ENCODE measurements around the gene ZNF385B. TPM values are rescaled to one million over a fixed set of nuclear protein-coding genes. Genes with fewer than 3 reads are reported as not detected.

The ZNF385B gene
- total RNA-seq, 4 donors from 2014 or later = 1.6 to 7.4 (median 3.9) TPM; not detected in 1

DNA sequence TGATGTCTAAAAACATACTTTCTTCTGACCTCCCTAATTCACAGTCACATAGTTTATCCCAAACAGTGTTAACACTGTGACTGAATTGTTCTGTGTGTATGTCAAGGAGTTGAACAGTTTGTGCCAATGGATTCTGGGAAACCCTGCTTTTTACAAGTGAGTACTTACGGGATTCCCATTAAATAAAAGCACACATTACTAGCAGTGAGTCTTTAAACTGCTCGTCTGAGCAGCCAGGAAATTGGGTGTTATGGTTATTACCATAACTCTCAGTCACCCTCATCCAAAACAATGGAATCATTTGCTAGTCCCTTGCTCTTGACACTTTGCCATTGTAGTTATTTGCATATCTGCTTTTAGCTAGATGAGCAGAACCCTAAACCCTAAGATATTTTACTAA is 209.1 kb downstream of the ZNF385B start:
- H3K27ac ChIP-seq = no peak overlapping the region
- H3K9me3 ChIP-seq = no peaks in the 10 kb centered on the region
- no peaks in the 10 kb centered on the region for H3K27me3 ChIP-seq
- no peak for DNase-seq
- TF ChIP-seq POLR2A (IDR thresholded peaks at IDR 0.05) (no peak), CTCF (IDR thresholded peaks at IDR 0.05) (no peak)
- no peak overlapping the region for H3K4me3 ChIP-seq
- H3K36me3 ChIP-seq = no peaks in the 10 kb centered on the region
- H3K4me1 ChIP-seq = no peaks in the 10 kb centered on the region

DNA sequence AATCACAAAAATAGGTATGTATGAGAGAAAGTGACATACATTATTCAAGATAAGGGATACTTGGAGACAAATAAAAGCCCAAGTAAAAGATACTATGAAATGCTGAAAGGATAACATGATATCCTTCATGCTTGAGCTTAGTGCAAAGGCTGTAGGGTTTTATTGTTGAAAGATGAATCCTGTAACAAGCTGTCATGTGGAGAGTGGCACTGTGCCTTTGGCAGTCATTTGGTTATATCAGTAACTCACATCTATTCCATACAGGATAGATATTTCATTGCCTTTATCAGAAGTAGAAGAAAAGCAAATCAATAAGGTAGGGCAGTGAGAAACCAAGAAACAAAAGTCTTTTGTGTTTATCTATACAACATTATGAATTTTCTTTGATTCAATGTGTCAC is 211.0 kb downstream of the ZNF385B start:
- Histone ChIP-seq H3K36me3 (no peaks in the 10 kb centered on the region), H3K9me3 (no peaks in the 10 kb centered on the region), H3K4me3 (no peak overlapping the region), H3K4me1 (no peaks in the 10 kb centered on the region), H3K27me3 (no peaks in the 10 kb centered on the region), H3K27ac (no peak overlapping the region)
- no peak for DNase-seq
- TF ChIP-seq CTCF (IDR thresholded peaks at IDR 0.05) = no peak
- TF ChIP-seq POLR2A (IDR thresholded peaks at IDR 0.05) = no peak

DNA sequence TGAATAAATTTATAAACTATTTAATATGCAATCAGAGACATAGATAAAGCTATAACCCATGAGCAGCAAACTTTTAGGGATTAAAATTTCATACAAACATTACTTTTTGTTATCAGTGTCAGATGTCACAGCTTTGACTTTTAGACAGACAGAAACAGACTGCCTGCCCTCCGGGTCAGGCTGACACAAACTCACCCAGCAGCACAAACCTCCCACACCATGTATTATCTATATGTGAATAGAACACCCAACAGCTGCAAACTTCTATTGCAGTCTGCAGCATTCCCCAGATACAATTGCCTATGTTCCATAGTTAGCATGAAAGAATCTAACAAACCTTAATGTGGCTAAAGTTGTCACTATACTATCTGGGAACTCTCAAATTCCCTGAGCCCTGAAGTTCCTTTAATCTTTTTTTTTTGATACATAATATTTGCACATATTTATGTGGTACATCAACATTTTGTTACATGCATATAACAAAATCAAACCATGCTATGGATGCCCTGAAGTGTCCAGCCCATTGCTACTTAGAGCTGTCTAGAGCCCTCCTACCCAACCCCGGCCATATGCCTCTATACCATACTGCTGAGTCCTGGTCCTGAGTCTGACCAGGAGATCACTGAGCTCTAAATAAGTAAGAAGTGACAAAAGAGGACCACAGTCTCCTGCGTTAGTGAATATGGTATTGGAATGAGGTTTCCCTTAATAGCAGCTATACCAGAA is 214.4 kb downstream of the ZNF385B start:
- Histone ChIP-seq H3K36me3 (no peaks in the 10 kb centered on the region), H3K27me3 (no peaks in the 10 kb centered on the region), H3K27ac (no peak overlapping the region), H3K4me3 (no peak overlapping the region), H3K9me3 (no peaks in the 10 kb centered on the region), H3K4me1 (no peaks in the 10 kb centered on the region)
- no peak for DNase-seq
- TF ChIP-seq CTCF (IDR thresholded peaks at IDR 0.05) (no peak), POLR2A (IDR thresholded peaks at IDR 0.05) (no peak)

GRCh38 chr2:179646173-179646769 is 215.1 kb downstream of the ZNF385B start:
- no peak overlapping the region for H3K4me3 ChIP-seq
- no peaks in the 10 kb centered on the region for H3K36me3 ChIP-seq
- H3K4me1 ChIP-seq = no peaks in the 10 kb centered on the region
- no peak for TF ChIP-seq POLR2A (IDR thresholded peaks at IDR 0.05)
- TF ChIP-seq CTCF (IDR thresholded peaks at IDR 0.05) = no peak
- no peak overlapping the region for H3K27ac ChIP-seq
- H3K9me3 ChIP-seq = no peaks in the 10 kb centered on the region
- no peaks in the 10 kb centered on the region for H3K27me3 ChIP-seq
- DNase-seq = no peak

DNA sequence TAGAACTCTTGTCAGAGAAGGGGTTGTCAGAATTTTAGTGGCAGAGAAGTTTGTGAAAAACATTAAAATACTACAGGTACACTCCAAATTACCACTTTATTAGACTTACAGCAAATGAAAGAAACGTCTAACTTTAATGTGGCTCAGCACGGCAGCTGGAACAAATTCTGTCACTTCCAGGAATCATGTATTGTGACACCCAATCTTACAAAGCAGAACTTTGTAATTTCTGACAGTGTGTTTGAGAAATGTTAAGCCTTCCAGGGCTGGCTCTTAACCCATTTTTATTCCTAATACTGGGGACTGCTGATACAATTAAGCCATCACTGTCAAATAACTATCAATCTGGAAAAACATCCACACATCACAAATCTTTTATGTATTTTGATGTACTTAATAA is 216.4 kb downstream of the ZNF385B start:
- H3K27me3 ChIP-seq = no peaks in the 10 kb centered on the region
- no peak overlapping the region for H3K4me3 ChIP-seq
- no peak for DNase-seq
- no peaks in the 10 kb centered on the region for H3K36me3 ChIP-seq
- TF ChIP-seq CTCF (IDR thresholded peaks at IDR 0.05) = no peak
- TF ChIP-seq POLR2A (IDR thresholded peaks at IDR 0.05) = no peak
- H3K27ac ChIP-seq = no peak overlapping the region
- H3K4me1 ChIP-seq = no peaks in the 10 kb centered on the region
- no peaks in the 10 kb centered on the region for H3K9me3 ChIP-seq

All from Peyer's patch (tissue), 4 donors.